Measurements from ENCODE around the gene SMARCC1.

SMARCC1 gene

GRCh38 chr3:47610583-47610982 is 171.1 kb downstream of the SMARCC1 start:
- Histone ChIP-seq H2AFZ (ENCODE audit: low read length) (no peak overlapping the region), H3K4me3 (ENCODE audit: low read length, poor library complexity, severe bottlenecking) (no peak overlapping the region), H4K20me1 (ENCODE audit: insufficient read depth, low read length, poor library complexity, severe bottlenecking) (no peaks in the 10 kb centered on the region), H3K4me2 (ENCODE audit: low read depth, low read length, poor library complexity, severe bottlenecking) (no peak overlapping the region), H3K9ac (ENCODE audit: low read depth, low read length, poor library complexity, severe bottlenecking) (no peak overlapping the region), H3K27me3 (ENCODE audit: insufficient read depth, low read length, poor library complexity, severe bottlenecking) (no peaks in the 10 kb centered on the region), H3K9me2 (replicated peaks; ENCODE audit: low read depth, low read length) (no peaks in the 10 kb centered on the region), H3K79me2 (ENCODE audit: insufficient read depth, low read length) (no peaks in the 10 kb centered on the region), H3K4me1 (ENCODE audit: insufficient read depth, low read length, poor library complexity, severe bottlenecking) (no peaks in the 10 kb centered on the region), H3K9me3 (ENCODE audit: insufficient read depth, low read depth, low read length) (no peaks in the 10 kb centered on the region), H3F3A (ENCODE audit: low read depth) (no peaks in the 10 kb centered on the region; the same call in 1 of the 2 replicates), H3K36me3 (ENCODE audit: insufficient read depth, low read length) (peaks cover 90% of the 10 kb centered on the region)
- TF ChIP-seq EZH2phosphoT487 (IDR thresholded peaks at IDR 0.05; ENCODE audit: borderline replicate concordance) (no peak), CTCF (conservative IDR thresholded peaks at IDR 0.05; ENCODE audit: low read length) (no peak)

DNA sequence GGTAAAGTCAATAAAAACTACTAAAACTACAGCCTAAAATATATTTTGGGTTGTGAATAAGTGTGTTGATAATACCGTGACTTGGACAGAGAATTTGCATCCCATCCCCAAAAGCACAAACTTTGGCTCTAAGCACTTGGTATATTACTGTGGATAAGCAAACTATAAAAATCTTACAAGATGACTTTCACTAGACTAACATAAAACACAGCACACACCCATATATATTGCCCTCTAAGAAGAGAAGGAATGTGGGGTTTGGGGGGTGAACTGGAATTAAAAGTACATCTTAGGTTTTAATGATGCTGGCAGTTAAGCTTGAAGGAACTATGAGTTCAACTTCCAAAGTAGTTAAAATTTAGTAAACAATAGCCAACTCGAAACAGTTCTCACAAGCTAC is 174.4 kb downstream of the SMARCC1 start:
- Histone ChIP-seq H3K4me1 (ENCODE audit: insufficient read depth, low read length, poor library complexity, severe bottlenecking) (no peaks in the 10 kb centered on the region), H3F3A (ENCODE audit: low read depth) (no peaks in the 10 kb centered on the region; the same call in 1 of the 2 replicates), H3K9me3 (ENCODE audit: insufficient read depth, low read depth, low read length) (no peaks in the 10 kb centered on the region), H3K9ac (ENCODE audit: low read depth, low read length, poor library complexity, severe bottlenecking) (no peak overlapping the region), H3K4me2 (ENCODE audit: low read depth, low read length, poor library complexity, severe bottlenecking) (no peak overlapping the region), H4K20me1 (ENCODE audit: insufficient read depth, low read length, poor library complexity, severe bottlenecking) (no peaks in the 10 kb centered on the region), H3K9me2 (replicated peaks; ENCODE audit: low read depth, low read length) (no peaks in the 10 kb centered on the region), H2AFZ (ENCODE audit: low read length) (no peak overlapping the region), H3K4me3 (ENCODE audit: low read length, poor library complexity, severe bottlenecking) (no peak overlapping the region), H3K27me3 (ENCODE audit: insufficient read depth, low read length, poor library complexity, severe bottlenecking) (no peaks in the 10 kb centered on the region), H3K79me2 (ENCODE audit: insufficient read depth, low read length) (no peaks in the 10 kb centered on the region), H3K36me3 (ENCODE audit: insufficient read depth, low read length) (peaks cover 92% of the 10 kb centered on the region)
- no peak for TF ChIP-seq EZH2phosphoT487 (IDR thresholded peaks at IDR 0.05; ENCODE audit: borderline replicate concordance)
- no peak for TF ChIP-seq CTCF (conservative IDR thresholded peaks at IDR 0.05; ENCODE audit: low read length)

DNA sequence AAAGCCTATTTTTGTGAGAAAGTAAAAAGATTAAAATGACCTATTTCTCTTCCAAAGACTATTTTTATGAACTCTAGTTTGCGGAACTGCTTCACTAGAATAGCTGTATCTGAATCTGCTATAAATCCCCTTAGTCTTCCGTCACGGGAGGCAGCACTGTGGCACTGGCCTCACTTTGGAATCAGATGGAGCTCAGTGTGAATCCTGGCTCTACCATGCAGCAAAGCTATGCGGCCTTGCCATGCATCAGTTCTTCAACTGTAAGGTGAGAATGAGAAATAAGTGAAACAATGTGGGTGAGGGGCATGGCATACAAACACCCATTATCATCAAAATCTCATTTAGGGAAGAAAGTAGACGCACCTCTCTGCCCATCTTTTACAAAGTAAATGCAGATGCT is 175.5 kb downstream of the SMARCC1 start:
- no peak overlapping the region for H2AFZ ChIP-seq (ENCODE audit: low read length)
- no peaks in the 10 kb centered on the region; the same call in 1 of the 2 replicates for H3F3A ChIP-seq (ENCODE audit: low read depth)
- no peak overlapping the region for H3K4me2 ChIP-seq (ENCODE audit: low read depth, low read length, poor library complexity, severe bottlenecking)
- H3K4me3 ChIP-seq (ENCODE audit: low read length, poor library complexity, severe bottlenecking): no peak overlapping the region
- TF ChIP-seq CTCF (conservative IDR thresholded peaks at IDR 0.05; ENCODE audit: low read length) (no peak), EZH2phosphoT487 (IDR thresholded peaks at IDR 0.05; ENCODE audit: borderline replicate concordance) (no peak)
- H3K9ac ChIP-seq (ENCODE audit: low read depth, low read length, poor library complexity, severe bottlenecking): no peak overlapping the region
- H4K20me1 ChIP-seq (ENCODE audit: insufficient read depth, low read length, poor library complexity, severe bottlenecking): no peaks in the 10 kb centered on the region
- no peaks in the 10 kb centered on the region for H3K4me1 ChIP-seq (ENCODE audit: insufficient read depth, low read length, poor library complexity, severe bottlenecking)
- H3K79me2 ChIP-seq (ENCODE audit: insufficient read depth, low read length): no peaks in the 10 kb centered on the region
- H3K27me3 ChIP-seq (ENCODE audit: insufficient read depth, low read length, poor library complexity, severe bottlenecking): no peaks in the 10 kb centered on the region
- H3K9me3 ChIP-seq (ENCODE audit: insufficient read depth, low read depth, low read length): no peaks in the 10 kb centered on the region
- peaks cover 92% of the 10 kb centered on the region for H3K36me3 ChIP-seq (ENCODE audit: insufficient read depth, low read length)
- H3K9me2 ChIP-seq (replicated peaks; ENCODE audit: low read depth, low read length): no peaks in the 10 kb centered on the region

All from Loucy (cell line).